Natural killer cell (primary cell): Measurements from ENCODE around the gene IL11. TPM values are rescaled to one million over a fixed set of nuclear protein-coding genes. Genes with fewer than 3 reads are reported as not detected.

Experiments used
- ATAC-seq, 3 donors: fragments of 150-1000 bp in 2 of 3; fragments of 200-7000 bp in 1 of 3; cut with Tn5 transposase; 1 replicate in 1 of 3; 2 replicates in 2 of 3; pipeline ENCODE4 v1.10.0; 2021; ENCODE audit warnings: mild to moderate bottlenecking in 2 of 3, moderate library complexity in 2 of 3
- DNase-seq, 2 donors: peaks; one replicate each; pipeline versions ENCODE4 v3.0.0 to v3.0.0-alpha.2; 2013 to 2021; ENCODE audit warnings: mixed read lengths in 1 of 2
- H3K27ac ChIP-seq: one replicate; pipeline ENCODE4 v1.5.1; 2013; ENCODE audit warnings: mild to moderate bottlenecking, low read length
- H3K27me3 ChIP-seq: one replicate; pipeline ENCODE4 v1.6.1; 2013; ENCODE audit warnings: low read length; ENCODE audit not compliant: control insufficient read depth, insufficient read depth
- H3K36me3 ChIP-seq: one replicate; pipeline ENCODE4 v1.6.1; 2013; ENCODE audit warnings: low read length; ENCODE audit not compliant: control insufficient read depth, insufficient read depth
- H3K4me1 ChIP-seq: one replicate; pipeline ENCODE4 v1.6.1; 2013; ENCODE audit warnings: low read length; ENCODE audit not compliant: control insufficient read depth, insufficient read depth
- H3K4me3 ChIP-seq: one replicate; pipeline ENCODE4 v1.5.1; 2013; ENCODE audit warnings: low read length
- H3K9me3 ChIP-seq: one replicate; pipeline ENCODE4 v1.6.1; 2013; ENCODE audit warnings: low read length; ENCODE audit not compliant: control insufficient read depth, insufficient read depth
- H3K27ac Mint-ChIP-seq, 2 donors: one replicate each; pipeline ENCODE4 v1.8.0; 2022; ENCODE audit warnings: mild to moderate bottlenecking in 2 of 2, mixed read lengths in 2 of 2, moderate library complexity in 1 of 2
- H3K27me3 Mint-ChIP-seq, 2 donors: one replicate each; pipeline ENCODE4 v1.8.0; 2022; ENCODE audit warnings: low read depth in 2 of 2, mixed read lengths in 2 of 2
- H3K36me3 Mint-ChIP-seq: one replicate; pipeline ENCODE4 v1.8.0; 2022; ENCODE audit warnings: mixed read lengths
- H3K4me1 Mint-ChIP-seq, 2 donors: one replicate each; pipeline ENCODE4 v1.8.0; 2022; ENCODE audit warnings: mixed read lengths in 2 of 2
- H3K4me3 Mint-ChIP-seq: one replicate; pipeline ENCODE4 v1.8.0; 2022; ENCODE audit warnings: mild to moderate bottlenecking, moderate library complexity, mixed read lengths
- H3K9me3 Mint-ChIP-seq, 2 donors: one replicate each; pipeline ENCODE4 v1.8.0; 2022; ENCODE audit warnings: mixed read lengths in 2 of 2
- WGBS: methylation state at CpG from one replicate; pipeline ENCODE4 v1.1.7; 2013; ENCODE audit warnings: missing lambda C conversion rate; ENCODE audit not compliant: insufficient coverage; 5-methylcytosine and 5-hydroxymethylcytosine counted together
- intact Hi-C: fragments of 100-400 bp; cut with micrococcal nuclease; formaldehyde crosslinking; loops from one replicate; pipeline ENCODE4 v1.14.2; 2022
- total RNA-seq, 4 donors: library from RNA; stranded (reverse); fragments of 120-200 nt in 1 of 4; gene quantifications; one replicate each; pipeline versions ENCODE4 v1.2.3 to v1.2.4, GENCODE V29; 2013 to 2022
- TF ChIP-seq, protein P1 (sequence below): fragments of 200-600 bp; IDR thresholded peaks from one replicate; pipeline ENCODE4 v1.8.0; 2022; ENCODE audit warnings: antibody characterized with exemption

Gene IL11
- total RNA-seq, 3 donors from 2014 or later (not counting 1 experiment from before 2014, with no cell fraction given), result 0.14 to 0.35 (median 0.27) TPM

DNA sequence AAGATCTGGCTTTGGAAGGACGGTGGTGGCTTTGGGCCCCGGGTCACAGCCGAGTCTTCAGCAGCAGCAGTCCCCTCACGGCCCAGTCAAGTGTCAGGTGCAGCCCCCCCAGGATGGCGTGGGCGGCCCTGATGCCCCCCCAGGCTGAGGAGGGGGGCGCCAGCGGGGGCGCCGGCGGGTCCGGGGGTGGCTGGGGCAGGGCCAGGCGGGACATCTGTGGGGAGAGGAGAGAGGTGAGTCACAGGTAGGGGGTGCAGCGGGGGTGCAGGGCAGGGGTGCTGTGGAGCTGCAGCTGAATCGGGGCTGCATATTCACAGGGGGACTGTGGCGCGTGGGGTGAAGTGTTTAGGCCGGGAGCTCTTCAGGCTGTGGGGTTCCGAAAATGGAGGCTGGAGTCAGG, 4.3 kb downstream of the IL11 start:
- TF ChIP-seq, protein P1, sequence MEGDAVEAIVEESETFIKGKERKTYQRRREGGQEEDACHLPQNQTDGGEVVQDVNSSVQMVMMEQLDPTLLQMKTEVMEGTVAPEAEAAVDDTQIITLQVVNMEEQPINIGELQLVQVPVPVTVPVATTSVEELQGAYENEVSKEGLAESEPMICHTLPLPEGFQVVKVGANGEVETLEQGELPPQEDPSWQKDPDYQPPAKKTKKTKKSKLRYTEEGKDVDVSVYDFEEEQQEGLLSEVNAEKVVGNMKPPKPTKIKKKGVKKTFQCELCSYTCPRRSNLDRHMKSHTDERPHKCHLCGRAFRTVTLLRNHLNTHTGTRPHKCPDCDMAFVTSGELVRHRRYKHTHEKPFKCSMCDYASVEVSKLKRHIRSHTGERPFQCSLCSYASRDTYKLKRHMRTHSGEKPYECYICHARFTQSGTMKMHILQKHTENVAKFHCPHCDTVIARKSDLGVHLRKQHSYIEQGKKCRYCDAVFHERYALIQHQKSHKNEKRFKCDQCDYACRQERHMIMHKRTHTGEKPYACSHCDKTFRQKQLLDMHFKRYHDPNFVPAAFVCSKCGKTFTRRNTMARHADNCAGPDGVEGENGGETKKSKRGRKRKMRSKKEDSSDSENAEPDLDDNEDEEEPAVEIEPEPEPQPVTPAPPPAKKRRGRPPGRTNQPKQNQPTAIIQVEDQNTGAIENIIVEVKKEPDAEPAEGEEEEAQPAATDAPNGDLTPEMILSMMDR, result no peak
- no peak overlapping the region for H3K27ac ChIP-seq
- intact Hi-C loops, result no loop called here
- WGBS, result 73% methylated on average over 19 of the region's 19 CpGs
- no peaks in the 10 kb centered on the region for H3K36me3 ChIP-seq
- Mint-ChIP-seq H3K4me1 (peaks cover 0 to 6% of the 10 kb centered on the region in 2 donors), H3K4me3 (no peak overlapping the region), H3K27me3 (peaks cover 6 to 19% of the 10 kb centered on the region in 2 donors), H3K27ac (no peak overlapping the region), H3K9me3 (no peaks in the 10 kb centered on the region), H3K36me3 (no peaks in the 10 kb centered on the region)
- peaks cover 14% of the 10 kb centered on the region for H3K4me1 ChIP-seq
- H3K9me3 ChIP-seq, result no peaks in the 10 kb centered on the region
- no peak for DNase-seq
- H3K4me3 ChIP-seq, result no peak overlapping the region
- H3K27me3 ChIP-seq, result peaks cover 19% of the 10 kb centered on the region
- no peak for ATAC-seq

DNA sequence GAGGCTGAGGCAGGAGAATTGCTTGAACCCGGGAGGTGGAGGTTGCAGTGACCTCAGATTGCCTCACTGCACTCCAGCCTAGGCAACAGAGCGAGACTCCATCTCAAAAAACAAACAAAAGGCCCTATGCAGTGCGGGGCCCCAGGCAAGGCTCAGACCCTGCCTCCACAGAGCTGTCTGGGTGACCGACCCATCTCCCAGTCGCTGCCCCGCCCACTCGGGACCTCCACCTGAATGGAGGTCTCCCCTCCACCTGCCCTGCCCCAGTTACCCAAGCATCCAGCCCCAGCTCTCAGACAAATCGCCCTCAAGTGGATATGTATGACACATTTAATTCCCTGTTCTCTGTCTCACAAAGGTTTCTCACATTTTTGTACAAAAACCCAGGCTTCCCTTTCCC, 5.0 kb downstream of the IL11 start:
- Mint-ChIP-seq H3K27ac (no peak overlapping the region), H3K4me1 (peaks cover 0 to 6% of the 10 kb centered on the region in 2 donors), H3K4me3 (no peak overlapping the region), H3K27me3 (peaks cover 0 to 12% of the 10 kb centered on the region in 2 donors), H3K36me3 (no peaks in the 10 kb centered on the region), H3K9me3 (no peaks in the 10 kb centered on the region)
- intact Hi-C loops, result no loop called here
- peaks cover 13% of the 10 kb centered on the region for H3K27me3 ChIP-seq
- H3K36me3 ChIP-seq, result no peaks in the 10 kb centered on the region
- WGBS, result 87% methylated on average over 8 of the region's 8 CpGs
- no peaks in the 10 kb centered on the region for H3K9me3 ChIP-seq
- TF ChIP-seq, protein P1, result no peak
- DNase-seq (no peak), ATAC-seq (no peak)
- H3K27ac ChIP-seq, result no peak overlapping the region
- peaks cover 13% of the 10 kb centered on the region for H3K4me1 ChIP-seq
- no peak overlapping the region for H3K4me3 ChIP-seq

DNA sequence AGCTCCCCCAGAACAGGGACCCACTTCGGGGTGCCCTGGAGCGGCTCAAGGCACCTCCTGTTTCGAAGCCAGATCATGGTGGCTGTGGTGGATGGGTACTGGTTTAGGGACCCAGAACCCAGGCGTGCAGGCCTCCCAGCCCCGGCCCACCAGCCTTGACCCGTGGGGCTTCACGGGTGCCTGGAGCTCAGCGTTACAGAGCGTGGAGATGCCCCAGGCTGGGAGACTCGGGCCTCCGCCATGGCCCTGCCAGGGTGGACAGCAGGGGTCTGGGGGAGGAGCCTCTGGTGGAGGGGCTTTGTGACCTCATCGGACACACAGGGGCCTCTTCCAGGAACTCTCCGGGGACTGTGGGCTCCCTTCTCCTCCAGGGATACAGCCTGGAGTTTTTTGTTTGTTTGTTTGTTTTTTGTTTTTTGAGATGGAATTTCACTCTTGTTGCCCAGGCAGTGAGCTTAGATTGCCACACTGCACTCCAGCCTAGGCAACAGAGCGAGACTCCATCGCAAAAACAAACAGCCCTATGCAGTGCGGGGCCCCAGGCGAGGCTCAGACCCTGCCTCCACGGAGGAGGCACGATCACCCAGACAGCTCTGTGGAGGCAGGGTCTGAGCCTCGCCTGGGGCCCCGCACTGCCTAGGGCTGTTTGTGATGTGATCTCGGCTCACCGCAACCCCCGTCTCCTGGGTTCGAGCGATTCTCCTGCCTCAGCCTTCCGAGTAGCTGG, 7.1 kb downstream of the IL11 start, which contains the start of gene GARIN5B:
Gene GARIN5B (minus strand): TSS at position 271 of the 727 bp plus-strand sequence. CDS start 194 bp downstream, at position 77.
- H3K36me3 Mint-ChIP-seq, result no peaks in the 10 kb centered on the region
- H3K27ac ChIP-seq, result no peak within 1 kb of the TSS
- peaks cover 0 to 8% of the 10 kb centered on the region in 2 donors for H3K27me3 Mint-ChIP-seq
- no peaks in the 10 kb centered on the region for H3K9me3 Mint-ChIP-seq
- DNase-seq, result no peak
- no peak within 1 kb of the TSS for H3K4me3 ChIP-seq
- no peaks in the 10 kb centered on the region for H3K9me3 ChIP-seq
- TF ChIP-seq, protein P1, result no peak
- WGBS, result 90% methylated on average over 27 of the region's 27 CpGs
- no peaks in the 10 kb centered on the region for H3K4me1 Mint-ChIP-seq
- no peaks in the 10 kb centered on the region for H3K4me1 ChIP-seq
- intact Hi-C loops, result no loop called here
- ATAC-seq, result no peak
- H3K27ac Mint-ChIP-seq, result no peak within 1 kb of the TSS
- no peaks in the 10 kb centered on the region for H3K27me3 ChIP-seq
- H3K36me3 ChIP-seq, result no peaks in the 10 kb centered on the region
- H3K4me3 Mint-ChIP-seq, result no peak within 1 kb of the TSS
